Neural cell (in vitro differentiated cells): ENCODE measurements around the gene RNF212. TPM values are rescaled to one million over a fixed set of nuclear protein-coding genes. Genes with fewer than 3 reads are reported as not detected.

ENCODE experiments used
- H2AFZ ChIP-seq: fragments of 200-600, 300-800 bp; sonication (generic), shearing (Covaris generic); 2 replicates; pipeline ENCODE4 v1.6.0; 2014; ENCODE audit warnings: low read depth, mild to moderate bottlenecking, antibody characterized with exemption, low read length, moderate library complexity
- H3F3A ChIP-seq: fragments of 200-600 bp; shearing (Covaris generic); 2 replicates; pipeline ENCODE4 v1.6.1; 2016; ENCODE audit warnings: mild to moderate bottlenecking, moderate library complexity, mixed read lengths, antibody characterized with exemption, low read length; ENCODE audit not compliant: insufficient read depth, poor library complexity, severe bottlenecking
- H3K27ac ChIP-seq: fragments of 200-600, 300-800 bp; sonication (generic), shearing (Covaris generic); 2 replicates; pipeline ENCODE4 v1.5.1; 2014; ENCODE audit warnings: mild to moderate bottlenecking, low read length, moderate library complexity
- H3K27me3 ChIP-seq: fragments of 300-800, 200-600 bp; sonication (generic), shearing (Covaris generic); 2 replicates; pipeline ENCODE4 v1.6.0; 2014; ENCODE audit warnings: mild to moderate bottlenecking, low read depth, low read length, moderate library complexity; ENCODE audit not compliant: insufficient read depth
- H3K36me3 ChIP-seq: fragments of 300-800, 200-600 bp; sonication (generic), shearing (Covaris generic); 2 replicates; pipeline ENCODE4 v1.5.1; 2014; ENCODE audit warnings: mild to moderate bottlenecking, antibody characterized with exemption, low read length, moderate library complexity; ENCODE audit not compliant: insufficient read depth
- H3K4me2 ChIP-seq: fragments of 300-800, 200-600 bp; sonication (generic), shearing (Covaris generic); 2 replicates; pipeline ENCODE4 v1.6.0; 2014; ENCODE audit warnings: mild to moderate bottlenecking, low read length
- H3K4me3 ChIP-seq: fragments of 300-800, 200-600 bp; sonication (generic), shearing (Covaris generic); 2 replicates; pipeline ENCODE4 v1.5.1; 2014; ENCODE audit warnings: mild to moderate bottlenecking, low read length, moderate library complexity
- H3K79me2 ChIP-seq: fragments of 200-600 bp; shearing (Covaris generic); replicated peaks from 2 replicates; pipeline ENCODE4 v1.6.0; 2014; ENCODE audit warnings: mild to moderate bottlenecking, low read length, moderate library complexity; ENCODE audit not compliant: insufficient read depth
- H3K9ac ChIP-seq: fragments of 300-800, 200-600 bp; sonication (generic), shearing (Covaris generic); 2 replicates; pipeline ENCODE4 v1.6.1; 2016; ENCODE audit warnings: mild to moderate bottlenecking, low read length, mixed read lengths
- H3K9me2 ChIP-seq: fragments of 200-600 bp; shearing (Covaris generic); 2 replicates; pipeline ENCODE4 v1.6.1; 2016; ENCODE audit warnings: mild to moderate bottlenecking, low read length, mixed read lengths; ENCODE audit not compliant: insufficient read depth
- H3K9me3 ChIP-seq: fragments of 200-600, 300-800 bp; sonication (generic), shearing (Covaris generic); 2 replicates; pipeline ENCODE4 v1.6.1; 2016; ENCODE audit warnings: mild to moderate bottlenecking, mixed run types, low read length, moderate library complexity, mixed read lengths
- H4K20me1 ChIP-seq: fragments of 200-600 bp; shearing (Covaris generic); 2 replicates; pipeline ENCODE4 v1.6.1; 2016; ENCODE audit warnings: mild to moderate bottlenecking, mixed run types; ENCODE audit not compliant: insufficient read depth
- CTCF ChIP-seq: fragments of 450-650 bp; IDR thresholded peaks from 2 replicates; pipeline ENCODE4 v1.5.1; 2014; ENCODE audit warnings: antibody characterized with exemption, mild to moderate bottlenecking, moderate library complexity; ENCODE audit not compliant: poor library complexity, severe bottlenecking
- EP300 ChIP-seq: fragments of 450-650 bp; conservative IDR thresholded peaks from 2 replicates; pipeline ENCODE4 v1.6.1; 2014; ENCODE audit warnings: antibody characterized with exemption, mild to moderate bottlenecking, moderate library complexity; ENCODE audit not compliant: poor library complexity, severe bottlenecking
- EZH2 ChIP-seq: fragments of 200-600, 300-800 bp; shearing (Covaris generic), sonication (generic); IDR thresholded peaks from 2 replicates; pipeline ENCODE4 v1.6.1; 2014; ENCODE audit warnings: antibody characterized with exemption, low read length, borderline replicate concordance, mild to moderate bottlenecking; ENCODE audit not compliant: insufficient read depth, poor library complexity, severe bottlenecking
- MXI1 ChIP-seq: fragments of 450-650 bp; conservative IDR thresholded peaks from 2 replicates; pipeline ENCODE4 v1.6.1; 2014; ENCODE audit warnings: antibody characterized with exemption, mild to moderate bottlenecking; ENCODE audit not compliant: poor library complexity, severe bottlenecking
- POLR2AphosphoS5 ChIP-seq: IDR thresholded peaks from 2 replicates; pipeline ENCODE4 v1.6.1; 2012
- RAD21 ChIP-seq: fragments of 450-650 bp; conservative IDR thresholded peaks from 2 replicates; pipeline ENCODE4 v1.6.1; 2014; ENCODE audit warnings: antibody characterized with exemption, mild to moderate bottlenecking, moderate library complexity
- SMC3 ChIP-seq: fragments of 450-650 bp; conservative IDR thresholded peaks from 2 replicates; pipeline ENCODE4 v1.6.1; 2014; ENCODE audit warnings: antibody characterized with exemption, mild to moderate bottlenecking, moderate library complexity; ENCODE audit not compliant: poor library complexity
- TAF1 ChIP-seq: IDR thresholded peaks from 2 replicates; pipeline ENCODE4 v1.6.1; 2012; ENCODE audit warnings: low read depth
- polyA plus RNA-seq: library from polyadenylated mRNA; depleted of rRNA; stranded (reverse); fragments of >200 nt; gene quantifications from 2 replicates; pipeline ENCODE4 v1.2.3, GENCODE V29; 2014
- TF ChIP-seq, protein P1 (sequence below): IDR thresholded peaks from 2 replicates; pipeline ENCODE4 v1.6.1; 2012; ENCODE audit warnings: borderline replicate concordance

The RNF212 gene
- polyA plus RNA-seq, 1 donor from 2014 or later, result 1.5 TPM

- H3K36me3 ChIP-seq, result no peaks in the 10 kb centered on the region
- no peaks in the 10 kb centered on the region for H3K27me3 ChIP-seq
- H3K9ac ChIP-seq, result no peak overlapping the region
- H4K20me1 ChIP-seq, result no peaks in the 10 kb centered on the region
- no peak overlapping the region for H3K27ac ChIP-seq
- H3K4me3 ChIP-seq, result no peak overlapping the region
- no peaks in the 10 kb centered on the region for H3K79me2 ChIP-seq
- H3F3A ChIP-seq, result no peaks in the 10 kb centered on the region
- no peak overlapping the region for H3K4me2 ChIP-seq
- TF ChIP-seq TAF1 (no peak), RAD21 (no peak), POLR2AphosphoS5 (no peak), MXI1 (no peak), EP300 (no peak), CTCF (no peak), SMC3 (no peak), EZH2 (no peak)
- TF ChIP-seq, protein P1, sequence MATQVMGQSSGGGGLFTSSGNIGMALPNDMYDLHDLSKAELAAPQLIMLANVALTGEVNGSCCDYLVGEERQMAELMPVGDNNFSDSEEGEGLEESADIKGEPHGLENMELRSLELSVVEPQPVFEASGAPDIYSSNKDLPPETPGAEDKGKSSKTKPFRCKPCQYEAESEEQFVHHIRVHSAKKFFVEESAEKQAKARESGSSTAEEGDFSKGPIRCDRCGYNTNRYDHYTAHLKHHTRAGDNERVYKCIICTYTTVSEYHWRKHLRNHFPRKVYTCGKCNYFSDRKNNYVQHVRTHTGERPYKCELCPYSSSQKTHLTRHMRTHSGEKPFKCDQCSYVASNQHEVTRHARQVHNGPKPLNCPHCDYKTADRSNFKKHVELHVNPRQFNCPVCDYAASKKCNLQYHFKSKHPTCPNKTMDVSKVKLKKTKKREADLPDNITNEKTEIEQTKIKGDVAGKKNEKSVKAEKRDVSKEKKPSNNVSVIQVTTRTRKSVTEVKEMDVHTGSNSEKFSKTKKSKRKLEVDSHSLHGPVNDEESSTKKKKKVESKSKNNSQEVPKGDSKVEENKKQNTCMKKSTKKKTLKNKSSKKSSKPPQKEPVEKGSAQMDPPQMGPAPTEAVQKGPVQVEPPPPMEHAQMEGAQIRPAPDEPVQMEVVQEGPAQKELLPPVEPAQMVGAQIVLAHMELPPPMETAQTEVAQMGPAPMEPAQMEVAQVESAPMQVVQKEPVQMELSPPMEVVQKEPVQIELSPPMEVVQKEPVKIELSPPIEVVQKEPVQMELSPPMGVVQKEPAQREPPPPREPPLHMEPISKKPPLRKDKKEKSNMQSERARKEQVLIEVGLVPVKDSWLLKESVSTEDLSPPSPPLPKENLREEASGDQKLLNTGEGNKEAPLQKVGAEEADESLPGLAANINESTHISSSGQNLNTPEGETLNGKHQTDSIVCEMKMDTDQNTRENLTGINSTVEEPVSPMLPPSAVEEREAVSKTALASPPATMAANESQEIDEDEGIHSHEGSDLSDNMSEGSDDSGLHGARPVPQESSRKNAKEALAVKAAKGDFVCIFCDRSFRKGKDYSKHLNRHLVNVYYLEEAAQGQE, result no peak
- no peak overlapping the region for H2AFZ ChIP-seq
- H3K9me2 ChIP-seq, result no peaks in the 10 kb centered on the region
- no peaks in the 10 kb centered on the region for H3K9me3 ChIP-seq
Observed at GRCh38 chr4:1050486-1051213, 62.7 kb downstream of the RNF212 start.

- Histone ChIP-seq H3K27me3 (no peaks in the 10 kb centered on the region), H3K9me2 (no peaks in the 10 kb centered on the region), H4K20me1 (no peaks in the 10 kb centered on the region)
Observed at GRCh38 chr4:1049591-1049905, 63.8 kb downstream of the RNF212 start.

More at GRCh38 chr4:1049591-1049905, 63.8 kb downstream of the RNF212 start:
- Histone ChIP-seq H3K79me2 (no peaks in the 10 kb centered on the region), H3F3A (no peaks in the 10 kb centered on the region), H3K9ac (no peak overlapping the region), H2AFZ (no peak overlapping the region), H3K36me3 (no peaks in the 10 kb centered on the region), H3K4me2 (no peak overlapping the region), H3K9me3 (no peaks in the 10 kb centered on the region), H3K4me3 (no peak overlapping the region), H3K27ac (no peak overlapping the region)
- TF ChIP-seq, protein P1, result no peak
- TF ChIP-seq RAD21 (no peak), CTCF (no peak), TAF1 (no peak), SMC3 (no peak), MXI1 (no peak), EP300 (no peak), EZH2 (no peak), POLR2AphosphoS5 (no peak)
